Naive thymus-derived CD4-positive, alpha-beta T cell (primary cell): Measurements from ENCODE around the gene UBA6. TPM values are rescaled to one million over a fixed set of nuclear protein-coding genes. Genes with fewer than 3 reads are reported as not detected.

Experiments
- ATAC-seq: fragments of 150-1000 bp; cut with Tn5 transposase; 2 replicates; pipeline ENCODE4 v1.10.0; 2021; ENCODE audit warnings: mild to moderate bottlenecking, moderate library complexity
- CTCF ChIA-PET: fragments of 350-600 bp; sonication (Branson Sonifier 250); formaldehyde crosslinking; loops from one replicate; lab custom pipeline; 2021; ENCODE audit warnings: antibody characterized with exemption; lab: Charles Lee
- POLR2A ChIA-PET: fragments of 350-600 bp; sonication (Branson Sonifier 250); formaldehyde crosslinking; loops from one replicate; lab custom pipeline; 2021; ENCODE audit warnings: antibody characterized with exemption, inconsistent platforms; lab: Charles Lee
- DNase-seq, 9 donors: peaks; one replicate each; pipeline versions ENCODE4 v3.0.0 to v3.0.0-alpha.2; 2020 to 2022; ENCODE audit warnings: mixed read lengths in 1 of 9
- H3K27ac ChIP-seq: one replicate; pipeline ENCODE4 v1.7.0; 2013; ENCODE audit warnings: mild to moderate bottlenecking, low read depth, low read length, moderate library complexity
- H3K27me3 ChIP-seq, 2 donors: one replicate each; pipeline ENCODE4 v1.7.0; 2013; ENCODE audit warnings: low read length in 2 of 2, mild to moderate bottlenecking in 2 of 2, moderate library complexity in 2 of 2; ENCODE audit not compliant: control insufficient read depth in 2 of 2, insufficient read depth in 2 of 2
- H3K36me3 ChIP-seq, 3 experiments: 1 replicate in 2 of 3; 2 replicates in 1 of 3; pipeline ENCODE4 v1.7.0; 2013; ENCODE audit warnings: low read length in 3 of 3, mild to moderate bottlenecking in 3 of 3, moderate library complexity in 1 of 3; ENCODE audit not compliant: insufficient read depth in 3 of 3, control insufficient read depth in 2 of 3
- H3K4me1 ChIP-seq, 2 donors: one replicate each; pipeline ENCODE4 v1.7.0; 2013; ENCODE audit warnings: low read length in 2 of 2, mild to moderate bottlenecking in 2 of 2, moderate library complexity in 1 of 2; ENCODE audit not compliant: control insufficient read depth in 2 of 2, insufficient read depth in 2 of 2
- H3K4me3 ChIP-seq: 2 replicates; pipeline ENCODE4 v1.7.0; 2013; ENCODE audit warnings: mild to moderate bottlenecking, low read length
- H3K9me3 ChIP-seq, 3 experiments: 1 replicate in 2 of 3; 2 replicates in 1 of 3; pipeline ENCODE4 v1.7.0; 2013; ENCODE audit warnings: low read length in 3 of 3; ENCODE audit not compliant: control insufficient read depth in 2 of 3
- H3K27ac Mint-ChIP-seq, 9 donors: one replicate each; pipeline ENCODE4 v1.8.0; 2020 to 2022; ENCODE audit warnings: mixed read lengths in 9 of 9, mild to moderate bottlenecking in 8 of 9, moderate library complexity in 5 of 9, inconsistent platforms in 2 of 9
- H3K27me3 Mint-ChIP-seq, 5 donors: one replicate each; pipeline ENCODE4 v1.8.0; 2021 to 2022; ENCODE audit warnings: mixed read lengths in 5 of 5, mild to moderate bottlenecking in 1 of 5
- H3K36me3 Mint-ChIP-seq, 5 donors: one replicate each; pipeline ENCODE4 v1.8.0; 2020 to 2022; ENCODE audit warnings: mixed read lengths in 5 of 5, mild to moderate bottlenecking in 3 of 5, inconsistent platforms in 1 of 5
- H3K4me1 Mint-ChIP-seq, 7 donors: one replicate each; pipeline ENCODE4 v1.8.0; 2020 to 2022; ENCODE audit warnings: mixed read lengths in 7 of 7, mild to moderate bottlenecking in 3 of 7, inconsistent platforms in 1 of 7
- H3K4me3 Mint-ChIP-seq, 10 donors: one replicate each; pipeline ENCODE4 v1.8.0; 2020 to 2022; ENCODE audit warnings: mild to moderate bottlenecking in 10 of 10, mixed read lengths in 10 of 10, moderate library complexity in 6 of 10, inconsistent platforms in 2 of 10
- H3K9me3 Mint-ChIP-seq, 11 donors: one replicate each; pipeline ENCODE4 v1.8.0; 2020 to 2022; ENCODE audit warnings: mixed read lengths in 11 of 11, mild to moderate bottlenecking in 4 of 11, inconsistent platforms in 1 of 11, moderate library complexity in 1 of 11
- intact Hi-C, 2 donors: fragments of 100-400 bp; cut with micrococcal nuclease; formaldehyde crosslinking; loops; one replicate each; pipeline ENCODE4 v1.15.1; 2023
- polyA plus RNA-seq, 2 donors: library from polyadenylated mRNA; unstranded; fragments of 300-500 nt; fragmentation: Illumina TruSeq; gene quantifications; one replicate each; pipeline ENCODE4 v1.2.3, GENCODE V29; 2021
- total RNA-seq, 6 experiments: library from RNA in 5 of 6; stranded (reverse) in 5 of 6; gene quantifications; 1 replicate in 5 of 6; 2 replicates in 1 of 6; pipeline ENCODE4 v1.2.3 and lab custom pipeline; 2021 to 2026

The UBA6 gene
- total and polyA plus RNA-seq, 7 experiments from 2014 or later: 14.9 to 84.4 (median 36.5) TPM

GRCh38 chr4:67699603-67700002 is 1.4 kb downstream of the UBA6 start:
- ChIA-PET CTCF (interaction anchor here (0.6 to 0.9 kb wide), 4 partner anchors 26 to 153 kb away, joined by 3 to 4 read pairs (median 3); no protein-coding TSS in a partner anchor), POLR2A (interaction anchor here (0.6 to 3.5 kb wide), 3 partner anchors 10 to 162 kb away, joined by 3 to 29 read pairs (median 3); partner anchors contain the start of gene CENPC)
- Histone ChIP-seq H3K9me3 (no peaks in the 10 kb centered on the region), H3K27me3 (no peaks in the 10 kb centered on the region), H3K27ac (no peak overlapping the region), H3K36me3 (peaks cover 0 to 5% (median 0%) of the 10 kb centered on the region in 3 experiments), H3K4me1 (peaks cover 10 to 16% of the 10 kb centered on the region in 2 donors), H3K4me3 (peak overlapping the region; percentile 73)
- Mint-ChIP-seq H3K27ac (peak overlapping the region in 7 of 9 donors; percentile 92 to 100 (median 96)), H3K4me3 (peak overlapping the region; percentile 91 to 100 (median 97)), H3K9me3 (no peaks in the 10 kb centered on the region), H3K4me1 (peaks cover 40 to 82% (median 69%) of the 10 kb centered on the region in 7 donors), H3K36me3 (peaks cover 5 to 34% (median 26%) of the 10 kb centered on the region in 5 donors), H3K27me3 (no peaks in the 10 kb centered on the region)
- no peak for ATAC-seq
- intact Hi-C loops: loop anchor here in 1 of 2 donors (2.0 to 10.0 kb wide), 3 partner anchors 55 to 738 kb away; no protein-coding TSS in a partner anchor
- DNase-seq: no peak

DNA sequence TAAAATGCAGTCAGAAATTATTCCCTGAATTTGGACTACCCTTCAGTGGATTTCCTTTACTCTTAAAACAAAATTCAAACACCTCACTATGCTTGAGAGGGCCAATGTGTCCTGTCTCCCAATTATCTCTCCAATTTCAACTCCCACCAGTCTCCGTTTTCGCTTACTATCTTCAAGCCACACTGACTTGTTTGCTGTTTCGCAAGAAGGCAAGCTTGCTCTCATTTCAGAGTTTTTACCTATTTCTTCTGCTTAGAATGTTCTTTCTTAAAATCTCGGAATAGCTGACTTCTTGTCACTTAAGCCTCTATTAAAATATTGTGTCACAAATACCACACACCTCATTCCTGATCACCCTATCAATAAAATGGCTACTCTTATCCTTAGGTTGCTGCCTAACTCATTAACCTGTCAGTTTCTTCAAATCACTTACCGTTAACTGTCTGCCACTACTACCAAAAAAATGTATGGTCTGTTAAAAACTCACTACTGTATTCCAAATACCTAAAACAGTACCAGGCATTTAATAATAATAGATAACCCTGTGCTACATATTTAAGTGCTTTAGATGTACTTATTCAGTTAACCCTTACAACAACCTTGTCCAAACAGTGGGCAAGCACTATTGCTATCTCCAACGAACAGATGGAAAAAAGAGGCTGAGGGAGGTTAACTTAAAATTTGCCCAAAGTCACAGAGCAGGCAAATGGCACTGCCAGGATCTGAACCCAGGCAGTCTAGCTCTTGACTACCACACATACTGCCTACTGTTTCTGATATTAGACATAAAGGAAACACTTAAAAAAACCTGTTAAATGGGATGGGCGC is 2.9 kb downstream of the UBA6 start:
- Histone ChIP-seq H3K27ac (no peak overlapping the region), H3K36me3 (peaks cover 0 to 10% (median 3%) of the 10 kb centered on the region in 3 experiments), H3K4me1 (peaks cover 10 to 16% of the 10 kb centered on the region in 2 donors), H3K4me3 (no peak overlapping the region), H3K27me3 (no peaks in the 10 kb centered on the region), H3K9me3 (no peaks in the 10 kb centered on the region)
- Mint-ChIP-seq H3K4me3 (peak overlapping the region in 3 of 10 donors; percentile 2 to 30 (median 10)), H3K27ac (peak overlapping the region in 3 of 9 donors; percentile 6 to 63 (median 8)), H3K4me1 (peaks cover 30 to 75% (median 59%) of the 10 kb centered on the region in 7 donors), H3K9me3 (peaks cover 0 to under 1% (median 0%) of the 10 kb centered on the region in 11 donors), H3K36me3 (peaks cover 0 to 32% (median 25%) of the 10 kb centered on the region in 5 donors), H3K27me3 (no peaks in the 10 kb centered on the region)
- ATAC-seq (no peak), DNase-seq (no peak)
- intact Hi-C loops: loop anchor here in 1 of 2 donors (10.0 kb wide), 1 partner anchor 53 kb away; no protein-coding TSS in a partner anchor
- ChIA-PET POLR2A (no interaction called here), CTCF (no interaction called here)

DNA sequence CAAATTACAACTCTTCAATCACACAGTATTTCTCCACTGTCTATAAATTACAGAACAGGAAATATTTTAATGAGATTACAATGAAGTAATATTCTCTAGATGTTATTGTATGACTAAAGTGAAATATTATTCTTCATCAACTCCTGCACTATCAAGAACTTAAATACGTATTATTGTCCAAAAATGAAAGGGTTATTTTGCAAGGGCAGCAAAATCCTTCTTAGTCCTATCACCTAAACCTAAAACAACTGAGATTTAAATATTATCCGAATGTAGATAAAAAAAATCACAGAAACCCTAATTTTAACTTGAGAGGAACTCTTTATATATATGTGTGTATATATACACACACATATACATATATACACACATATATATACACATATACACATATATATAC is 4.9 kb downstream of the UBA6 start:
- H3K9me3 ChIP-seq: no peaks in the 10 kb centered on the region
- CTCF ChIA-PET: no interaction called here
- H3K4me1 Mint-ChIP-seq: peaks cover 22 to 69% (median 48%) of the 10 kb centered on the region in 7 donors
- no peaks in the 10 kb centered on the region for H3K27me3 Mint-ChIP-seq
- POLR2A ChIA-PET: interaction anchor here (0.6 kb wide), 1 partner anchor 185 kb away, joined by 3 read pairs; no protein-coding TSS in a partner anchor
- H3K27ac ChIP-seq: no peak overlapping the region
- ATAC-seq (no peak), DNase-seq (no peak)
- H3K27ac Mint-ChIP-seq: peak overlapping the region in 3 of 9 donors; percentile 20 to 33 (median 24)
- H3K36me3 Mint-ChIP-seq: peaks cover 12 to 48% (median 41%) of the 10 kb centered on the region in 5 donors
- no peaks in the 10 kb centered on the region for H3K27me3 ChIP-seq
- H3K9me3 Mint-ChIP-seq: peaks cover 0 to 10% (median 4%) of the 10 kb centered on the region in 11 donors
- no peak overlapping the region for H3K4me3 ChIP-seq
- H3K4me3 Mint-ChIP-seq: no peak overlapping the region
- intact Hi-C loops: loop anchor here in 1 of 2 donors (10.0 kb wide), 1 partner anchor 51 kb away; no protein-coding TSS in a partner anchor
- peaks cover 5 to 9% of the 10 kb centered on the region in 2 donors for H3K4me1 ChIP-seq
- H3K36me3 ChIP-seq: peaks cover 0 to 27% (median 3%) of the 10 kb centered on the region in 3 experiments

DNA sequence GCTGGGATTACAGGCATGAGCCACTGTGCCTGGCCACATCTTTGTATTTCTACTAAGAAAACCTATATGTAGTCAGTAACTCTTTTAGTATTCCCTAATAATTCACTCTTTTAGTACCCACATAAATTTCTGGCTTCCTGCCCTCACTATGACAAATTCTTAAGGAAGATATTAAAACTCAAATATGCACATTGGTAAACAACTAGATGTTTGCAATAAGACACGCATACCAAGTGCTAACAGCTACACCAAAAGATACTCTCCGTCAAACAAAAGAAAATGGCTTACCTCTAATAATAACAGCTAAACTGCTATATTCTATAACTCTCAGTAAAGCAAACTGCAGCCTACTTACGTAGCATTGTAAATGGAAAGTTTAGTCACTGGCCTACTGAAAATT is 6.3 kb downstream of the UBA6 start:
- ChIA-PET POLR2A (no interaction called here), CTCF (interaction anchor here (0.6 kb wide), 1 partner anchor 13 kb away, joined by 3 read pairs; no protein-coding TSS in a partner anchor)
- Mint-ChIP-seq H3K27ac (no peak overlapping the region), H3K36me3 (peaks cover 12 to 57% (median 52%) of the 10 kb centered on the region in 5 donors), H3K4me3 (no peak overlapping the region), H3K9me3 (peaks cover 0 to 12% (median 4%) of the 10 kb centered on the region in 11 donors), H3K27me3 (no peaks in the 10 kb centered on the region), H3K4me1 (peaks cover 20 to 71% (median 53%) of the 10 kb centered on the region in 7 donors)
- H3K4me3 ChIP-seq: no peak overlapping the region
- peaks cover under 1 to 3% of the 10 kb centered on the region in 2 donors for H3K4me1 ChIP-seq
- peaks cover 0 to 23% (median 3%) of the 10 kb centered on the region in 3 experiments for H3K36me3 ChIP-seq
- DNase-seq (no peak), ATAC-seq (no peak)
- no peaks in the 10 kb centered on the region for H3K9me3 ChIP-seq
- intact Hi-C loops: loop anchor here in 1 of 2 donors (10.0 kb wide), 1 partner anchor 50 kb away; no protein-coding TSS in a partner anchor
- H3K27me3 ChIP-seq: no peaks in the 10 kb centered on the region
- no peak overlapping the region for H3K27ac ChIP-seq

- ChIA-PET POLR2A (no interaction called here), CTCF (no interaction called here)
- H3K4me1 Mint-ChIP-seq: peaks cover 9 to 60% (median 45%) of the 10 kb centered on the region in 7 donors
- Histone ChIP-seq H3K4me3 (no peak overlapping the region), H3K27ac (no peak overlapping the region), H3K4me1 (no peaks in the 10 kb centered on the region), H3K27me3 (no peaks in the 10 kb centered on the region), H3K36me3 (peaks cover 0 to 23% (median 3%) of the 10 kb centered on the region in 3 experiments), H3K9me3 (no peaks in the 10 kb centered on the region)
- H3K36me3 Mint-ChIP-seq: peaks cover 12 to 63% (median 58%) of the 10 kb centered on the region in 5 donors
- ATAC-seq (no peak), DNase-seq (no peak)
- no peak overlapping the region for H3K27ac Mint-ChIP-seq
- peaks cover 0 to 12% (median 4%) of the 10 kb centered on the region in 11 donors for H3K9me3 Mint-ChIP-seq
- intact Hi-C loops: loop anchor here in 1 of 2 donors (10.0 kb wide), 1 partner anchor 47 kb away; no protein-coding TSS in a partner anchor
- no peak overlapping the region for H3K4me3 Mint-ChIP-seq
- H3K27me3 Mint-ChIP-seq: no peaks in the 10 kb centered on the region
Observed at GRCh38 chr4:67691328-67691727, 9.6 kb downstream of the UBA6 start.

GRCh38 chr4:67687636-67688035 is 13.3 kb downstream of the UBA6 start:
- Mint-ChIP-seq H3K4me3 (no peak overlapping the region), H3K9me3 (peaks cover 0 to 11% (median 4%) of the 10 kb centered on the region in 11 donors), H3K27me3 (no peaks in the 10 kb centered on the region), H3K36me3 (peaks cover 8 to 50% (median 36%) of the 10 kb centered on the region in 5 donors), H3K27ac (peak overlapping the region in 1 of 9 donors; percentile 19), H3K4me1 (peaks cover 13 to 59% (median 48%) of the 10 kb centered on the region in 7 donors)
- Histone ChIP-seq H3K9me3 (no peaks in the 10 kb centered on the region), H3K4me1 (no peaks in the 10 kb centered on the region), H3K27ac (no peak overlapping the region), H3K4me3 (no peak overlapping the region), H3K36me3 (peaks cover 0 to 17% (median 0%) of the 10 kb centered on the region in 3 experiments), H3K27me3 (no peaks in the 10 kb centered on the region)
- ChIA-PET CTCF (no interaction called here), POLR2A (interaction anchor here (1.2 kb wide), 1 partner anchor 128 kb away, joined by 3 read pairs; the partner anchor contains the start of gene STAP1)
- DNase-seq (no peak), ATAC-seq (no peak)
- intact Hi-C loops: no loop called here
